GM23248 (cell line): ENCODE measurements around the gene TBL1Y.

Experiments used
- EZH2 ChIP-seq: fragments of 200-600 bp; sonication (generic); IDR thresholded peaks from 2 replicates; pipeline ENCODE4 v1.6.1; 2018; ENCODE audit warnings: antibody characterized with exemption, mild to moderate bottlenecking; ENCODE audit not compliant: insufficient read depth, poor library complexity, severe bottlenecking
- EZH2phosphoT487 ChIP-seq: fragments of 200-600 bp; sonication (generic); IDR thresholded peaks from 2 replicates; pipeline ENCODE4 v1.6.1; 2018; ENCODE audit warnings: antibody characterized with exemption, moderate library complexity, mild to moderate bottlenecking, low read depth; ENCODE audit not compliant: insufficient read depth

- TF ChIP-seq EZH2: no peak
- TF ChIP-seq EZH2phosphoT487: no peak
These were observed 21.4 kb downstream of the TBL1Y start for GRCh38 chrY:6931779-6932396.
